GM13976 (cell line): ENCODE results near the gene DCBLD1.

Experiments
- DNase-seq: peaks from one replicate; pipeline ENCODE4 v3.0.0; 2012; ENCODE audit warnings: low spot score
- CTCF ChIP-seq: IDR thresholded peaks from 2 replicates; pipeline ENCODE4 v1.5.1; 2012; ENCODE audit warnings: borderline replicate concordance, mild to moderate bottlenecking; ENCODE audit not compliant: insufficient read depth; ENCODE audit errors: extremely low read depth, missing control alignments, control extremely low read depth
- in situ Hi-C: fragments of 300-500 bp; cut with MboI; formaldehyde crosslinking; loops from one replicate; pipeline ENCODE4 v1.12.0; 2022; ENCODE audit warnings: low sequenced_read_pairs, mixed read lengths, inconsistent platforms; ENCODE audit not compliant: unreplicated experiment

DCBLD1 gene

GRCh38 chr6:117545161-117545595 lies 62.7 kb downstream of the DCBLD1 start:
- no peak for TF ChIP-seq CTCF
- DNase-seq = no peak
- in situ Hi-C loops = no loop called here

- no peak for TF ChIP-seq CTCF
- no peak for DNase-seq
- in situ Hi-C loops = no loop called here
Observed at GRCh38 chr6:117546674-117547073, 64.2 kb downstream of the DCBLD1 start.

GRCh38 chr6:117547688-117548621 lies 65.5 kb downstream of the DCBLD1 start:
- in situ Hi-C loops = no loop called here
- peak; percentile 47 for DNase-seq
- no peak for TF ChIP-seq CTCF

GRCh38 chr6:117548797-117549301 lies 66.4 kb downstream of the DCBLD1 start:
- TF ChIP-seq CTCF = no peak
- DNase-seq = no peak
- in situ Hi-C loops = no loop called here

- no peak for TF ChIP-seq CTCF
- in situ Hi-C loops = loop anchor here (10.0 kb wide), 1 partner anchor 105 kb away; no protein-coding TSS in a partner anchor
- no peak for DNase-seq
Observed at GRCh38 chr6:117549611-117550010, 67.1 kb downstream of the DCBLD1 start.

- in situ Hi-C loops = loop anchor here (10.0 kb wide), 1 partner anchor 105 kb away; no protein-coding TSS in a partner anchor
- no peak for TF ChIP-seq CTCF
- no peak for DNase-seq
Observed at GRCh38 chr6:117550078-117550600, 67.7 kb downstream of the DCBLD1 start.
